ENCODE results near the gene FBXO24. TPM values are rescaled to one million over a fixed set of nuclear protein-coding genes. Genes with fewer than 3 reads are reported as not detected.
"Not testable (repeated sequence)": the region's sequence is repeated elsewhere in the genome, so short reads cannot be mapped to it uniquely, and the experiment has no call there.

FBXO24 gene
- total RNA-seq, 4 donors from 2014 or later: 1.8 to 1.9 TPM; not detected in 2

- WGBS, 2 donors (ENCODE audit: low coverage in 1 of 2): 34 to 42% methylated on average over 5 to 6 of the region's 6 CpGs
- H3K4me1 ChIP-seq: peaks cover 16 to 63% (median 29%) of the 10 kb centered on the region in 3 donors
- peak overlapping the region; percentile 64 to 68 for H3K4me3 ChIP-seq
- TF ChIP-seq, protein P1, sequence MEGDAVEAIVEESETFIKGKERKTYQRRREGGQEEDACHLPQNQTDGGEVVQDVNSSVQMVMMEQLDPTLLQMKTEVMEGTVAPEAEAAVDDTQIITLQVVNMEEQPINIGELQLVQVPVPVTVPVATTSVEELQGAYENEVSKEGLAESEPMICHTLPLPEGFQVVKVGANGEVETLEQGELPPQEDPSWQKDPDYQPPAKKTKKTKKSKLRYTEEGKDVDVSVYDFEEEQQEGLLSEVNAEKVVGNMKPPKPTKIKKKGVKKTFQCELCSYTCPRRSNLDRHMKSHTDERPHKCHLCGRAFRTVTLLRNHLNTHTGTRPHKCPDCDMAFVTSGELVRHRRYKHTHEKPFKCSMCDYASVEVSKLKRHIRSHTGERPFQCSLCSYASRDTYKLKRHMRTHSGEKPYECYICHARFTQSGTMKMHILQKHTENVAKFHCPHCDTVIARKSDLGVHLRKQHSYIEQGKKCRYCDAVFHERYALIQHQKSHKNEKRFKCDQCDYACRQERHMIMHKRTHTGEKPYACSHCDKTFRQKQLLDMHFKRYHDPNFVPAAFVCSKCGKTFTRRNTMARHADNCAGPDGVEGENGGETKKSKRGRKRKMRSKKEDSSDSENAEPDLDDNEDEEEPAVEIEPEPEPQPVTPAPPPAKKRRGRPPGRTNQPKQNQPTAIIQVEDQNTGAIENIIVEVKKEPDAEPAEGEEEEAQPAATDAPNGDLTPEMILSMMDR (IDR thresholded peaks at IDR 0.05): no peak
- TF ChIP-seq POLR2AphosphoS5 (IDR thresholded peaks at IDR 0.05) (no peak), EP300 (IDR thresholded peaks at IDR 0.05) (no peak)
- H3K36me3 ChIP-seq: no peaks in the 10 kb centered on the region
- no peak for ATAC-seq
- peak overlapping the region in 1 of 4 donors; percentile 82 for H3K27ac ChIP-seq
- no peaks in the 10 kb centered on the region for H3K27me3 ChIP-seq
- H3K9me3 ChIP-seq: no peaks in the 10 kb centered on the region
Measured at GRCh38 chr7:100540073-100540723, 45.9 kb upstream of the FBXO24 start.

- 84 to 92% methylated on average over 2 to 7 of the region's 7 CpGs for WGBS, 2 donors (ENCODE audit: low coverage in 1 of 2)
- not testable (repeated sequence) for ATAC-seq, H3K9me3 ChIP-seq, H3K4me3 ChIP-seq, H3K27me3 ChIP-seq, H3K27ac ChIP-seq, H3K36me3 ChIP-seq
- peaks cover 23 to 74% (median 38%) of the 10 kb centered on the region in 3 donors for H3K4me1 ChIP-seq
Measured at GRCh38 chr7:100541309-100541708, 44.8 kb upstream of the FBXO24 start.

- peaks cover 46 to 92% (median 54%) of the 10 kb centered on the region in 3 donors for H3K4me1 ChIP-seq
- H3K9me3 ChIP-seq: no peaks in the 10 kb centered on the region
- H3K27ac ChIP-seq: peak overlapping the region in 3 of 4 donors; percentile 90 to 97 (median 94)
- H3K36me3 ChIP-seq: no peaks in the 10 kb centered on the region
- no peak for ATAC-seq
- no peak overlapping the region for H3K4me3 ChIP-seq
- WGBS, 2 donors (ENCODE audit: low coverage in 1 of 2): 60 to 70% methylated on average over 1 of the region's 1 CpG
- H3K27me3 ChIP-seq: no peaks in the 10 kb centered on the region
- no peak for TF ChIP-seq POLR2AphosphoS5 (IDR thresholded peaks at IDR 0.05)
- no peak for TF ChIP-seq EP300 (IDR thresholded peaks at IDR 0.05)
- TF ChIP-seq, protein P1 (IDR thresholded peaks at IDR 0.05): no peak
- TF ChIP-seq POLR2A (IDR thresholded peaks at IDR 0.05): no peak
Measured at GRCh38 chr7:100543586-100543985, 42.5 kb upstream of the FBXO24 start.

GRCh38 chr7:100544386-100544785 lies 41.7 kb upstream of the FBXO24 start:
- Histone ChIP-seq H3K27me3 (no peaks in the 10 kb centered on the region), H3K4me1 (peaks cover 46 to 98% (median 56%) of the 10 kb centered on the region in 3 donors), H3K9me3 (no peaks in the 10 kb centered on the region), H3K27ac (peak overlapping the region; percentile 90 to 98 (median 96)), H3K36me3 (peaks cover 0 to 5% of the 10 kb centered on the region in 2 donors), H3K4me3 (no peak overlapping the region)
- TF ChIP-seq, protein P1 (IDR thresholded peaks at IDR 0.05): no peak
- TF ChIP-seq POLR2A (IDR thresholded peaks at IDR 0.05) (no peak), POLR2AphosphoS5 (IDR thresholded peaks at IDR 0.05) (no peak), EP300 (IDR thresholded peaks at IDR 0.05) (no peak)
- WGBS, 2 donors (ENCODE audit: low coverage in 1 of 2): 5 to 43% methylated on average over 3 to 4 of the region's 5 CpGs
- ATAC-seq: no peak

- Histone ChIP-seq H3K9me3 (no peaks in the 10 kb centered on the region), H3K36me3 (peaks cover 0 to 11% of the 10 kb centered on the region in 2 donors), H3K4me3 (no peak overlapping the region), H3K4me1 (peaks cover 46 to 97% (median 52%) of the 10 kb centered on the region in 3 donors), H3K27me3 (no peaks in the 10 kb centered on the region), H3K27ac (peak overlapping the region; percentile 90 to 98 (median 96))
- TF ChIP-seq, protein P1 (IDR thresholded peaks at IDR 0.05): no peak
- TF ChIP-seq POLR2AphosphoS5 (IDR thresholded peaks at IDR 0.05): peak; percentile 2
- WGBS, 2 donors (ENCODE audit: low coverage in 1 of 2): 0 to 11% methylated on average over 1 of the region's 1 CpG
- peak; percentile 23 for ATAC-seq
Measured at GRCh38 chr7:100544967-100545359, 41.2 kb upstream of the FBXO24 start.

All from gastroesophageal sphincter (tissue), 4 donors.